PC-9 (cell line): ENCODE results near the gene GGCX.

Experiments
- CTCF ChIP-seq: fragments of 200-600 bp; sonication (generic); conservative IDR thresholded peaks from 2 replicates; pipeline ENCODE4 v1.6.1; 2017; ENCODE audit warnings: mixed run types, antibody characterized with exemption, mild to moderate bottlenecking, moderate library complexity
- EZH2 ChIP-seq: fragments of 200-600 bp; sonication (generic); IDR thresholded peaks from 2 replicates; pipeline ENCODE4 v1.8.0; 2017; ENCODE audit warnings: antibody characterized with exemption, low read depth

- TF ChIP-seq CTCF (no peak), EZH2 (no peak)
Observed at GRCh38 chr2:85606116-85606455, 44.8 kb upstream of the GGCX start.
